IMR-90 (cell line): ENCODE results near the gene RYR2.

Experiments used
- BHLHE40 ChIP-seq: fragments of 150-350 bp; IDR thresholded peaks from 2 replicates; pipeline ENCODE4 v1.6.1; 2016; ENCODE audit warnings: mild to moderate bottlenecking, low read depth, low read length
- FOS ChIP-seq: fragments of 150-350 bp; IDR thresholded peaks from 2 replicates; pipeline ENCODE4 v1.6.1; 2016; ENCODE audit warnings: low read depth, low read length
- MAZ ChIP-seq: IDR thresholded peaks from 2 replicates; pipeline ENCODE4 v1.6.1; 2012; ENCODE audit warnings: low read depth, mild to moderate bottlenecking, low read length, improper control_type of control experiment, moderate library complexity, borderline replicate concordance
- NFE2L2 ChIP-seq: fragments of 150-350 bp; IDR thresholded peaks from 2 replicates; pipeline ENCODE4 v1.6.1; 2016; ENCODE audit warnings: low read depth, mild to moderate bottlenecking, low read length
- POLR2A ChIP-seq: IDR thresholded peaks from 2 replicates; pipeline ENCODE4 v1.6.1; 2012; ENCODE audit warnings: mild to moderate bottlenecking, low read depth, low read length
- RAD21 ChIP-seq: IDR thresholded peaks from 2 replicates; pipeline ENCODE4 v1.6.1; 2012; ENCODE audit warnings: low read length, improper control_type of control experiment
- RCOR1 ChIP-seq: IDR thresholded peaks from 2 replicates; pipeline ENCODE4 v1.6.1; 2012; ENCODE audit warnings: mild to moderate bottlenecking, low read length, improper control_type of control experiment; ENCODE audit not compliant: insufficient replicate concordance
- RFX5 ChIP-seq: IDR thresholded peaks from 2 replicates; pipeline ENCODE4 v1.8.0; 2012; ENCODE audit warnings: low read depth, mild to moderate bottlenecking, low read length, moderate library complexity
- SMC3 ChIP-seq: fragments of 150-350 bp; IDR thresholded peaks from 2 replicates; pipeline ENCODE4 v1.6.1; 2016; ENCODE audit warnings: low read depth, mild to moderate bottlenecking, antibody characterized with exemption, low read length, moderate library complexity
- TF ChIP-seq, protein P1 (sequence below): conservative IDR thresholded peaks from 2 replicates; pipeline ENCODE4 v1.5.1; 2012; ENCODE audit warnings: mild to moderate bottlenecking, low read depth, low read length, improper control_type of control experiment

GRCh38 chr1:237012788-237013383 lies 29.1 kb upstream of the RYR2 start:
- no peak for TF ChIP-seq POLR2A
- no peak for TF ChIP-seq RCOR1
- TF ChIP-seq, protein P1, sequence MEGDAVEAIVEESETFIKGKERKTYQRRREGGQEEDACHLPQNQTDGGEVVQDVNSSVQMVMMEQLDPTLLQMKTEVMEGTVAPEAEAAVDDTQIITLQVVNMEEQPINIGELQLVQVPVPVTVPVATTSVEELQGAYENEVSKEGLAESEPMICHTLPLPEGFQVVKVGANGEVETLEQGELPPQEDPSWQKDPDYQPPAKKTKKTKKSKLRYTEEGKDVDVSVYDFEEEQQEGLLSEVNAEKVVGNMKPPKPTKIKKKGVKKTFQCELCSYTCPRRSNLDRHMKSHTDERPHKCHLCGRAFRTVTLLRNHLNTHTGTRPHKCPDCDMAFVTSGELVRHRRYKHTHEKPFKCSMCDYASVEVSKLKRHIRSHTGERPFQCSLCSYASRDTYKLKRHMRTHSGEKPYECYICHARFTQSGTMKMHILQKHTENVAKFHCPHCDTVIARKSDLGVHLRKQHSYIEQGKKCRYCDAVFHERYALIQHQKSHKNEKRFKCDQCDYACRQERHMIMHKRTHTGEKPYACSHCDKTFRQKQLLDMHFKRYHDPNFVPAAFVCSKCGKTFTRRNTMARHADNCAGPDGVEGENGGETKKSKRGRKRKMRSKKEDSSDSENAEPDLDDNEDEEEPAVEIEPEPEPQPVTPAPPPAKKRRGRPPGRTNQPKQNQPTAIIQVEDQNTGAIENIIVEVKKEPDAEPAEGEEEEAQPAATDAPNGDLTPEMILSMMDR: no peak
- TF ChIP-seq RFX5: no peak
- no peak for TF ChIP-seq SMC3
- no peak for TF ChIP-seq NFE2L2
- no peak for TF ChIP-seq RAD21
- no peak for TF ChIP-seq BHLHE40
- TF ChIP-seq FOS: no peak
- no peak for TF ChIP-seq MAZ
